K562 (cell line): ENCODE measurements around the gene GPN1. TPM values are rescaled to one million over a fixed set of nuclear protein-coding genes. Genes with fewer than 3 reads are reported as not detected.

ENCODE experiments used
- ARNT ChIP-seq, 2 experiments: fragments of 450-650 bp; IDR thresholded peaks; 2 replicates each; pipeline ENCODE4 v1.6.1; 2016; ENCODE audit warnings: mild to moderate bottlenecking in 1 of 2
- CEBPB ChIP-seq: fragments of 450-650 bp; IDR thresholded peaks from 2 replicates; pipeline ENCODE4 v1.6.1; 2016; ENCODE audit warnings: missing genetic modification characterization, missing compliant biosample characterization
- DIDO1 ChIP-seq: fragments of 450-650 bp; IDR thresholded peaks from 2 replicates; pipeline ENCODE4 v1.6.1; 2016; ENCODE audit warnings: low read depth, missing biosample characterization, missing genetic modification characterization
- FOSL1 ChIP-seq: fragments of 200-800 bp; sonication (Bioruptor generic); conservative IDR thresholded peaks from 2 replicates; pipeline ENCODE4 v1.6.1; 2016; ENCODE audit warnings: missing genetic modification characterization, missing compliant biosample characterization
- HDAC2 ChIP-seq: fragments of 450-650 bp; IDR thresholded peaks from 2 replicates; pipeline ENCODE4 v1.6.1; 2016; ENCODE audit warnings: mild to moderate bottlenecking
- MXI1 ChIP-seq: IDR thresholded peaks from 2 replicates; pipeline ENCODE4 v1.6.1; 2011; ENCODE audit warnings: low read depth, mild to moderate bottlenecking, improper control_type of control experiment, low read length
- NKRF ChIP-seq: fragments of 450-650 bp; IDR thresholded peaks from 2 replicates; pipeline ENCODE4 v1.6.1; 2016; ENCODE audit warnings: borderline replicate concordance
- PHTF2 ChIP-seq: fragments of 250-450 bp; sonication (Bioruptor Pico); IDR thresholded peaks from 2 replicates; pipeline ENCODE4 v1.5.0; 2021; ENCODE audit warnings: mild to moderate bottlenecking
- SMARCB1 ChIP-seq: IDR thresholded peaks from 2 replicates; pipeline ENCODE4 v1.6.1; 2011; ENCODE audit warnings: improper control_type of control experiment, low read depth; ENCODE audit not compliant: insufficient read length
- SMARCC2 ChIP-seq: fragments of 450-650 bp; IDR thresholded peaks from 2 replicates; pipeline ENCODE4 v1.6.1; 2017; ENCODE audit warnings: antibody characterized with exemption, moderate library complexity, mild to moderate bottlenecking, low read depth
- SREBF2 ChIP-seq: sonication (generic); formaldehyde crosslinking; IDR thresholded peaks from 2 replicates; pipeline ENCODE4 v1.4.0; 2020; ENCODE audit warnings: mild to moderate bottlenecking, missing genetic modification reagents
- ZNF12 ChIP-seq: sonication (generic); formaldehyde crosslinking; IDR thresholded peaks from 2 replicates; pipeline ENCODE4 v1.4.0; 2020; ENCODE audit warnings: mild to moderate bottlenecking, missing genetic modification reagents
- ZNF395 ChIP-seq: fragments of 200-800 bp; sonication (Bioruptor generic); IDR thresholded peaks from 2 replicates; pipeline ENCODE4 v1.6.1; 2017; ENCODE audit warnings: missing genetic modification characterization, missing compliant biosample characterization
- ZNF780A ChIP-seq: fragments of 250-450 bp; sonication (Bioruptor Pico); IDR thresholded peaks from 2 replicates; pipeline ENCODE4 v1.5.0; 2021; ENCODE audit warnings: mild to moderate bottlenecking
- polyA plus RNA-seq, 8 experiments: library from polyadenylated mRNA; depleted of rRNA in 4 of 8; stranded (reverse) in 5 of 8; unstranded in 3 of 8; fragments of >200 nt; fragmentation: Nextera tagmentation in 2 of 8; fragmentation: Illumina TruSeq in 1 of 8; extraction: Ambion mirVana in 2 of 8; extraction: Trizol in 1 of 8; gene quantifications; 2 replicates each; pipeline versions ENCODE4 v1.2.1 to v1.2.3, GENCODE V29; 2011 to 2014; ENCODE audit warnings: inconsistent platforms in 1 of 8, missing spikeins in 1 of 8
- total RNA-seq, 7 experiments: library from RNA; depleted of rRNA in 6 of 7; stranded (reverse); fragments of >200 nt in 6 of 7; fragmentation: Illumina TruSeq in 2 of 7; extraction: Trizol in 2 of 7; gene quantifications; 2 replicates each; pipeline versions ENCODE4 v1.2.1 to v1.2.3, GENCODE V29; 2011 to 2021; ENCODE audit warnings: low replicate concordance in 1 of 7
- TF ChIP-seq, protein P1 (sequence below): sonication (generic); formaldehyde crosslinking; IDR thresholded peaks from 2 replicates; pipeline ENCODE4 v1.8.1; 2023; ENCODE audit warnings: mild to moderate bottlenecking, missing genetic modification reagents
- TF ChIP-seq, protein P2 (sequence below): sonication (generic); formaldehyde crosslinking; IDR thresholded peaks from 2 replicates; pipeline ENCODE4 v1.8.0; 2023; ENCODE audit warnings: missing genetic modification reagents, mild to moderate bottlenecking, borderline replicate concordance

The GPN1 gene
- total and polyA plus RNA-seq, 9 of the 15 experiments (the other 6 are each of a cell fraction or from before 2014, with no cell fraction given) = 23.4 to 171 (median 48.2) TPM

- TF ChIP-seq NKRF (peak; percentile 95), ZNF780A (CRISPR knock-in tag) (no peak), ZNF12 (CRISPR knock-in tag) (no peak), ZNF395 (no peak), HDAC2 (peak; percentile 63), DIDO1 (tag) (0 out of 2 replicates have a peak, but pooled peaks have one; percentile 50), SMARCC2 (no peak), ARNT (IDR thresholded peaks at IDR 0.05) (peak; percentile 34 to 50; a peak in 1 of 4 replicates), MXI1 (peak; percentile 80), CEBPB (tag) (no peak), SREBF2 (CRISPR knock-in tag) (no peak), SMARCB1 (no peak), FOSL1 (tag) (peak; percentile 74), PHTF2 (CRISPR knock-in tag) (no peak)
- TF ChIP-seq, protein P1, sequence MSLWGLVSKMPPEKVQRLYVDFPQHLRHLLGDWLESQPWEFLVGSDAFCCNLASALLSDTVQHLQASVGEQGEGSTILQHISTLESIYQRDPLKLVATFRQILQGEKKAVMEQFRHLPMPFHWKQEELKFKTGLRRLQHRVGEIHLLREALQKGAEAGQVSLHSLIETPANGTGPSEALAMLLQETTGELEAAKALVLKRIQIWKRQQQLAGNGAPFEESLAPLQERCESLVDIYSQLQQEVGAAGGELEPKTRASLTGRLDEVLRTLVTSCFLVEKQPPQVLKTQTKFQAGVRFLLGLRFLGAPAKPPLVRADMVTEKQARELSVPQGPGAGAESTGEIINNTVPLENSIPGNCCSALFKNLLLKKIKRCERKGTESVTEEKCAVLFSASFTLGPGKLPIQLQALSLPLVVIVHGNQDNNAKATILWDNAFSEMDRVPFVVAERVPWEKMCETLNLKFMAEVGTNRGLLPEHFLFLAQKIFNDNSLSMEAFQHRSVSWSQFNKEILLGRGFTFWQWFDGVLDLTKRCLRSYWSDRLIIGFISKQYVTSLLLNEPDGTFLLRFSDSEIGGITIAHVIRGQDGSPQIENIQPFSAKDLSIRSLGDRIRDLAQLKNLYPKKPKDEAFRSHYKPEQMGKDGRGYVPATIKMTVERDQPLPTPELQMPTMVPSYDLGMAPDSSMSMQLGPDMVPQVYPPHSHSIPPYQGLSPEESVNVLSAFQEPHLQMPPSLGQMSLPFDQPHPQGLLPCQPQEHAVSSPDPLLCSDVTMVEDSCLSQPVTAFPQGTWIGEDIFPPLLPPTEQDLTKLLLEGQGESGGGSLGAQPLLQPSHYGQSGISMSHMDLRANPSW = no peak
- TF ChIP-seq, protein P2, sequence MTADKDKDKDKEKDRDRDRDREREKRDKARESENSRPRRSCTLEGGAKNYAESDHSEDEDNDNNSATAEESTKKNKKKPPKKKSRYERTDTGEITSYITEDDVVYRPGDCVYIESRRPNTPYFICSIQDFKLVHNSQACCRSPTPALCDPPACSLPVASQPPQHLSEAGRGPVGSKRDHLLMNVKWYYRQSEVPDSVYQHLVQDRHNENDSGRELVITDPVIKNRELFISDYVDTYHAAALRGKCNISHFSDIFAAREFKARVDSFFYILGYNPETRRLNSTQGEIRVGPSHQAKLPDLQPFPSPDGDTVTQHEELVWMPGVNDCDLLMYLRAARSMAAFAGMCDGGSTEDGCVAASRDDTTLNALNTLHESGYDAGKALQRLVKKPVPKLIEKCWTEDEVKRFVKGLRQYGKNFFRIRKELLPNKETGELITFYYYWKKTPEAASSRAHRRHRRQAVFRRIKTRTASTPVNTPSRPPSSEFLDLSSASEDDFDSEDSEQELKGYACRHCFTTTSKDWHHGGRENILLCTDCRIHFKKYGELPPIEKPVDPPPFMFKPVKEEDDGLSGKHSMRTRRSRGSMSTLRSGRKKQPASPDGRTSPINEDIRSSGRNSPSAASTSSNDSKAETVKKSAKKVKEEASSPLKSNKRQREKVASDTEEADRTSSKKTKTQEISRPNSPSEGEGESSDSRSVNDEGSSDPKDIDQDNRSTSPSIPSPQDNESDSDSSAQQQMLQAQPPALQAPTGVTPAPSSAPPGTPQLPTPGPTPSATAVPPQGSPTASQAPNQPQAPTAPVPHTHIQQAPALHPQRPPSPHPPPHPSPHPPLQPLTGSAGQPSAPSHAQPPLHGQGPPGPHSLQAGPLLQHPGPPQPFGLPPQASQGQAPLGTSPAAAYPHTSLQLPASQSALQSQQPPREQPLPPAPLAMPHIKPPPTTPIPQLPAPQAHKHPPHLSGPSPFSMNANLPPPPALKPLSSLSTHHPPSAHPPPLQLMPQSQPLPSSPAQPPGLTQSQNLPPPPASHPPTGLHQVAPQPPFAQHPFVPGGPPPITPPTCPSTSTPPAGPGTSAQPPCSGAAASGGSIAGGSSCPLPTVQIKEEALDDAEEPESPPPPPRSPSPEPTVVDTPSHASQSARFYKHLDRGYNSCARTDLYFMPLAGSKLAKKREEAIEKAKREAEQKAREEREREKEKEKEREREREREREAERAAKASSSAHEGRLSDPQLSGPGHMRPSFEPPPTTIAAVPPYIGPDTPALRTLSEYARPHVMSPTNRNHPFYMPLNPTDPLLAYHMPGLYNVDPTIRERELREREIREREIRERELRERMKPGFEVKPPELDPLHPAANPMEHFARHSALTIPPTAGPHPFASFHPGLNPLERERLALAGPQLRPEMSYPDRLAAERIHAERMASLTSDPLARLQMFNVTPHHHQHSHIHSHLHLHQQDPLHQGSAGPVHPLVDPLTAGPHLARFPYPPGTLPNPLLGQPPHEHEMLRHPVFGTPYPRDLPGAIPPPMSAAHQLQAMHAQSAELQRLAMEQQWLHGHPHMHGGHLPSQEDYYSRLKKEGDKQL (CRISPR knock-in tag) = no peak
Observed at GRCh38 chr2:27628767-27629709, at the start of gene GPN1, which contains the start of gene CCDC121 (continued).
